GM12801 (cell line): ENCODE data around the gene SNX24.

Experiments used
- CTCF ChIP-seq: IDR thresholded peaks from one replicate; pipeline ENCODE4 v1.5.1; 2011; ENCODE audit warnings: control low read depth; ENCODE audit not compliant: insufficient read length; ENCODE audit errors: extremely low read depth

SNX24 gene

GRCh38 chr5:122981846-122982245 lies 136.4 kb downstream of the SNX24 start:
- no peak for TF ChIP-seq CTCF

GRCh38 chr5:122982376-122982775 lies 137.0 kb downstream of the SNX24 start:
- no peak for TF ChIP-seq CTCF

- TF ChIP-seq CTCF, result no peak
Observed at GRCh38 chr5:122984425-122984824, 139.0 kb downstream of the SNX24 start.

GRCh38 chr5:122985006-122985700 lies 139.7 kb downstream of the SNX24 start:
- TF ChIP-seq CTCF, result no peak

GRCh38 chr5:122985954-122986721 lies 140.7 kb downstream of the SNX24 start:
- TF ChIP-seq CTCF, result no peak

GRCh38 chr5:122996091-122996490 lies 150.7 kb downstream of the SNX24 start:
- no peak for TF ChIP-seq CTCF

GRCh38 chr5:122997294-122997693 lies 151.9 kb downstream of the SNX24 start:
- TF ChIP-seq CTCF, result no peak
